Central memory CD8-positive, alpha-beta T cell (primary cell): ENCODE data around the gene HAPLN2.

ENCODE experiments used
- ATAC-seq: fragments of 150-1000 bp; cut with Tn5 transposase; replicated peaks from 2 replicates; pipeline ENCODE4 v1.10.0; 2022; ENCODE audit warnings: mild to moderate bottlenecking, moderate FRiP score, moderate number of reproducible peaks; ENCODE audit not compliant: poor library complexity, severe bottlenecking; ENCODE audit errors: extremely low read depth
- DNase-seq, 2 donors: peaks; one replicate each; pipeline ENCODE4 v3.0.0; 2021; ENCODE audit warnings: low spot score in 2 of 2
- H3K27ac Mint-ChIP-seq: one replicate; pipeline ENCODE4 v1.8.0; 2022; ENCODE audit warnings: low read depth, mild to moderate bottlenecking, moderate library complexity, mixed read lengths
- H3K27me3 Mint-ChIP-seq: one replicate; pipeline ENCODE4 v1.8.0; 2022; ENCODE audit warnings: mixed read lengths
- H3K36me3 Mint-ChIP-seq: one replicate; pipeline ENCODE4 v1.8.0; 2022; ENCODE audit warnings: mild to moderate bottlenecking, moderate library complexity, mixed read lengths; ENCODE audit not compliant: insufficient read depth
- H3K4me1 Mint-ChIP-seq: one replicate; pipeline ENCODE4 v1.8.0; 2022; ENCODE audit warnings: mixed read lengths
- H3K4me3 Mint-ChIP-seq: one replicate; pipeline ENCODE4 v1.8.0; 2022; ENCODE audit warnings: mild to moderate bottlenecking, moderate library complexity, mixed read lengths
- H3K9me3 Mint-ChIP-seq: one replicate; pipeline ENCODE4 v1.8.0; 2022; ENCODE audit warnings: mixed read lengths

The HAPLN2 gene

DNA sequence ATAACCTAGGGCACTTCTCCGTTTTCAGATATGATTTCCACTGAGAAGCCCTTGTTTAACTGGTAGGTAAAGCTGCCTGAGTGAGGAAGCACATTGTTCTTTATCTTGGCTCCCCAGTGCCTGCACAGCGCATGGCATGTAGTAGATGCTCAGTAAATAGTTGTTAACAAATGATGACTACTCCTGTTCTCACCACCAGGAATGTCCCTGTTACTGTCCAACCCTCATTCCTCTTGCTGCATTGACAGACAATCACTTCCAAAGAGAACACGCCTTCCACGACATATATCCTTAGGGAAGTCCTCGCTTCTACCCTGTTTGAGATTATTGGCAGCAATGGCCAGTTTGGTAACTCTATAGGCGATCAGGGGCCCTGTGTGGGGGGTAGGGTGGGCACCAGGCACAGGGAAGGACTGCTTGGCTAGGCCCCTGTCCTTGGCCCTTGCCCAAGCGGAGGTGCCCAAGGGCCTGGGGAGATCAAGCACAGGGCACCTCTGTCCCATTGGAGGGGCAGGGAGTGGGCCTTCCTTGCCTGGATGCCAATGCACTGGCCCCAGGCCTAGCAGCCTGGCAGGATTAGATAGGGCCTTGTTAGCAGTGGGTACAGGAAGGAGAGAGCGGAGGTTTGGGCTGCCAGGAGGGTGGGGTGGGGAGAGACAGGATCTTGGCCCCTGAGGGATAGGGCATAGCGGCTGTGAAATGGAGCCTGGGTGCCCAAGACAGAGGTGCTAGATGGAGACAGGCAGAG is 47.8 kb downstream of the HAPLN2 start:
- Mint-ChIP-seq H3K27ac (no peak overlapping the region), H3K4me1 (no peaks in the 10 kb centered on the region), H3K4me3 (no peak overlapping the region), H3K36me3 (peaks cover 4% of the 10 kb centered on the region), H3K27me3 (peaks cover 19% of the 10 kb centered on the region), H3K9me3 (no peaks in the 10 kb centered on the region)
- no peak for DNase-seq
- ATAC-seq, result no peak

DNA sequence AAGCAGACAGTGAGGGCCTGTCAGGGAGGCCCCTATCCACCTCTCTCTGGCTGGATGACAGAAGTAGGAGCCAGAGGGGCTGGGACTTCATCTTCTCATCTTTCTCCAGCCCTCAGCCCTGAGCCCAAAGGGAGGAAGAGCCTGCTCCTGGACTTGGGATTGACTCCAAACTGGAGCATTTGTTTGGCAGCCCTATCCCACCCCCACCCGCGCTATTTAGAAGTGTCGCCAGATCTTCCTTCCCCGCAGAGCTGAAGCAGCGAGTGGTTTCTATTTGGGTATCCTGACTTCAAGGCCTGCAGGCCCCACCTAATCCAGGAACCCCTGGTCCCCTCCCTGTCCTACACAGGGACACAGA is 48.4 kb downstream of the HAPLN2 start:
- peaks cover 4% of the 10 kb centered on the region for H3K36me3 Mint-ChIP-seq
- peaks cover 25% of the 10 kb centered on the region for H3K27me3 Mint-ChIP-seq
- DNase-seq (no peak), ATAC-seq (no peak)
- no peak overlapping the region for H3K4me3 Mint-ChIP-seq
- H3K4me1 Mint-ChIP-seq, result no peaks in the 10 kb centered on the region
- no peaks in the 10 kb centered on the region for H3K9me3 Mint-ChIP-seq
- no peak overlapping the region for H3K27ac Mint-ChIP-seq

DNA sequence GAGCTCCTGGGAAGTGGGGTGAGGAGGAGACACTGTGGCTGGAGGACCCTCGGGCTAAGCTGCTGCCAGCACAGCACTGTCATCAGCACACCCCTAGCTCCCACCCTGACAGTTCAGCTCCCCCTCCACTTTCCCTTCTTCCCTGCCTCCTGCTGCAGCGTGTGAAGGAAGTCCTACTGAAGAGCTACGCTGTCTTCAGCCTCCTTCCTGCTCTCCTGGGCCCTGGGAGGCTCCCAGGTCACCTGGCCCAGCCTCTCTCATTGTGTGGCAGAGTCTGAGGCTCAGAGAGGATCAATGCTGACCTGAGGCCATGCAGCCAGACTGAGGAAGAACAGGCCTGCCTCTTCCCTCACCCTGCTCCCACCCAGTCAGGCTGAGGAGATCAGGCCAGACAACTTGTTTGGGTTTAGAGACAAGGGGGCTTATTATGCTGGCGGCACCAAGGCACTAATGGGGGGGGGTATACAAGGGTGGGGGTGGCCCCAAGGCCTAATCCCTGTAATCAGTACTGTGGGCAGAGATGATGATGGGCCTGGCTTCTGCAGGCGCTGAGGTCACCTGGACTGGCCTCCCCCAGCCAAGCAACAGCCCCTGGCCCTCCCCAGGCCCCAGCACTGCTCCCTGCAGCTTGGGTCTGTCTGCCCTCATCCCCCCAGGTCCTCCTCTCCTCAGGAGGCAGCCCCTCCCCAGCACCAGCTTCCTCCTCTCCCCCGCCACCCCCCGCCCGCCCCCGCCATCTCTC is 48.9 kb downstream of the HAPLN2 start:
- H3K4me1 Mint-ChIP-seq, result no peaks in the 10 kb centered on the region
- H3K27me3 Mint-ChIP-seq, result peaks cover 30% of the 10 kb centered on the region
- no peaks in the 10 kb centered on the region for H3K9me3 Mint-ChIP-seq
- no peak overlapping the region for H3K27ac Mint-ChIP-seq
- H3K36me3 Mint-ChIP-seq, result peaks cover 4% of the 10 kb centered on the region
- no peak for DNase-seq
- H3K4me3 Mint-ChIP-seq, result no peak overlapping the region
- no peak for ATAC-seq

DNA sequence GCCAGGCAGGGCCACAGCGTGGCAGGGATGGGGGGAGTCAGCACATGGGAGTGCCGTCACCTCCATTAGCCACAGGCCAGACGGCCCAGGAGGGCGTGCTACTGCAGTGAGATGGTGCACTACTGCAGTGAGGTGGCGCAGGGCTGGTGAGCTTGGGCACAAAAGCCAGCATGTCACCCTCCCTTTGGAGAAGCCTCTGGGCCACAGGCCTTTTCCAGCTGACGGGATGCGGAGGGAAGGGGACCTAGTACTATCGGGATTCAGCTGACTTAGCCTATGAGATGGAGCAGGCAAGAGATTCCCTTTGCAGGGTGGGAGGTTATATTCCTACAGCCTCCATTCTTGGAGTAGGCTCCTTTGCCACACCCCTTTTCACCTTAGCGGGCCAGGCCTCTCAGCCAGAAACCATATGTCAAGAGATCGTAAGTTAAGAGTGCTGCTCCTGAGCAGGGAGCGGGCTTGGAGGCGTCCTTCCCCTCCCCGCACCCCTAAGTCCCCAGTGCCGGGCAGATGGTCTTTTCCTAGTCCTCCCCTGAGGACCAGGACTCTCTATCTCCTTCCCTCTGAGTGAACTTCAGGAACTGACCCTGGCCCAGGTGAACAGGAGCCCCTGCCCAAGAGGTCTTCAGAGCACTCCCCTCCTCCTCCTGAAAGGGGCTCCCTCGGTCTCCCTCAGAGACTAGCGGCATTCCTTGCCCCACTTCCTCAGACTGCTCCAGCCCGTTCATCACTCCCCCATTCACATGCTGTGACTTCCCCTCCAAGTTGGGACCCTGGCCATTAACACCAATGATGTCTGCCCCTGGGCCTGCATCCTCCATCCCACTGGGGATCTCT is 49.8 kb downstream of the HAPLN2 start:
- DNase-seq, result no peak
- H3K27me3 Mint-ChIP-seq, result peaks cover 39% of the 10 kb centered on the region

DNA sequence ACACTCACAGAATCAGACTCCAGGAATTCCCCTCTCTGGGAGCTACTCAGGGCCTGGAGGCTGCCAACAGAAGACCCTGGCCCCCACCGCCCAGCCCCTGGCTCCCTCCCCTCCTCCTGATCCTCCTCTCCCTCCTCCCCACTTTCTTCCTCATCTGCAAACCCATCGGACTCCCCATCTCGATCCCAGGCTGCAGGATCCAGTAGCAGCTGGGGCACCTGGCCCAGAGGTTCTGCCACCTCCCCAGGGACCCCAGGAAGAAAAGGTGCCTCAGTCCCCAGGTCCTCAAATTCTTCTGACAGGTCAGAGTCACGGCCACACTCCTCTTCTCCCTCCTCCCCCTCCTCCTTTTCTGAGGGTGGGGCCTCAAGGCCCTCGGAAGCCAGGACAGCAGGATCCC is 50.6 kb downstream of the HAPLN2 start:
- Mint-ChIP-seq H3K4me1 (no peaks in the 10 kb centered on the region), H3K9me3 (no peaks in the 10 kb centered on the region), H3K27me3 (peaks cover 47% of the 10 kb centered on the region), H3K36me3 (peaks cover 2% of the 10 kb centered on the region), H3K4me3 (no peak overlapping the region), H3K27ac (no peak overlapping the region)
- DNase-seq, result no peak
- no peak for ATAC-seq

More for the DNA sequence above, 49.8 kb downstream of the HAPLN2 start:
- Mint-ChIP-seq H3K4me3 (no peak overlapping the region), H3K36me3 (peaks cover 2% of the 10 kb centered on the region), H3K4me1 (no peaks in the 10 kb centered on the region), H3K9me3 (no peaks in the 10 kb centered on the region), H3K27ac (no peak overlapping the region)
- ATAC-seq, result no peak

DNA sequence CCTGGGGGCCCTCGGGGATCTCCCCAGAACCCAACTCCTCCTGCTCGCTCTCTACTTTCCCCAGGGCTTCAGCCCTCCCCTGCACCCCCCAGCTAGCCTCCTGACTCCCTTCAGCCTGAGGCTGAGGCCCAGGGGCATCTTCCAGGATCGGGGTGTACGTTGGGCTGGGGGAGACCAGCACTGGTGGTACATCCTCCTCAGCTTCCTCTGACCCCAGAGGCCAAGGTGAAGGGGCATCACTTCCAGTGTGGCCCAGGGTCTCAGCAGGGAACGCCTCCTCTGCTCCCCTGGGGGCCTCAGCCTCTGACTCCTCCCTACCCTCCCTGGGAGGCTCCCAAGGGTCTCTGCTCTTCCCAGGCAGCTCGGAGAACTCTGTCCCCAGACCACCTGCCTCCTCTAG is 51.1 kb downstream of the HAPLN2 start:
- Mint-ChIP-seq H3K27ac (no peak overlapping the region), H3K9me3 (no peaks in the 10 kb centered on the region), H3K4me1 (no peaks in the 10 kb centered on the region), H3K27me3 (peaks cover 52% of the 10 kb centered on the region), H3K36me3 (peaks cover 2% of the 10 kb centered on the region), H3K4me3 (no peak overlapping the region)
- ATAC-seq (no peak), DNase-seq (no peak)

DNA sequence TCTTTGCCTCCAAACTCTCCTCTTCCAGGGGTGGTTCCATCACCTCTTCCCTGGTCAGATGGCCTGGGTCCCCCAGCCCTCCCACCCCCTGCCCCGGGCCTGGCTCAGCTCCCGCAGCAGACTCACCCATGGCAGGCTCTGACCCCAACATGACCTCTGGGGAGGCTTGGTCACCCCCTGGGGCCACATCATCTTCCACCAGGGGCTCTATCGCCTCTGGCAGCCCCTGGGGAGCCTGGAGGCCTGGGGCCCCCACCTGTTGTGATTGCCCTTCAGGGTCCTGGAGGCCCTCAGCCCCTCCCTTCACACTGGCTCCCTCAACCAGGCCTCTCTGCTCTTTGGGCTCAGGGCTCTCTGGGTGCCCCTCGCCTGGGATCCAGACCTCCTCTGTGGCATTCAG is 51.6 kb downstream of the HAPLN2 start:
- Mint-ChIP-seq H3K27ac (no peak overlapping the region), H3K4me3 (no peak overlapping the region), H3K4me1 (no peaks in the 10 kb centered on the region), H3K27me3 (peaks cover 57% of the 10 kb centered on the region), H3K9me3 (no peaks in the 10 kb centered on the region), H3K36me3 (peaks cover 2% of the 10 kb centered on the region)
- DNase-seq (no peak), ATAC-seq (no peak)

DNA sequence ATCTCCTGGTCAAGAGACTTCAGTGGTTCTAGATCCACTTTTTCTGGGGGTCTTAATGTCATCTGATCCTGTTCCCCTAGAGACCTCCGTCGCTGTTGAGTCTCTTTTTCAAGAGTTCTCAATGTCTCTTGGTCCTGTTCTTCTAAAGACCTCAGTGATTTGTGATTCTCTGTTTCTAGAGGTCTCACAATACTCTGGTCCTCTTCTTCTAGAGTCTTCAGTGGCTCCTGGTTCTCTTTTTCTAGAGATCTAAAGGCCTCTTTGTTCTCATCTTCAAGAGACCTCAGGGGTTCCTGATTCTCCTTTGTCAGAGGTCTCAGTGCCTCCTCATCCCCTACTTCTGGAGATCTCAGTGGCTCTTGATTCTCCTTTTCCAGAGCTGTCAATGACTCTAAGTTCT is 52.6 kb downstream of the HAPLN2 start:
- DNase-seq (no peak), ATAC-seq (no peak)
- Mint-ChIP-seq H3K4me3 (no peak overlapping the region), H3K27me3 (peaks cover 62% of the 10 kb centered on the region), H3K4me1 (no peaks in the 10 kb centered on the region), H3K27ac (no peak overlapping the region), H3K9me3 (no peaks in the 10 kb centered on the region), H3K36me3 (peaks cover 2% of the 10 kb centered on the region)

DNA sequence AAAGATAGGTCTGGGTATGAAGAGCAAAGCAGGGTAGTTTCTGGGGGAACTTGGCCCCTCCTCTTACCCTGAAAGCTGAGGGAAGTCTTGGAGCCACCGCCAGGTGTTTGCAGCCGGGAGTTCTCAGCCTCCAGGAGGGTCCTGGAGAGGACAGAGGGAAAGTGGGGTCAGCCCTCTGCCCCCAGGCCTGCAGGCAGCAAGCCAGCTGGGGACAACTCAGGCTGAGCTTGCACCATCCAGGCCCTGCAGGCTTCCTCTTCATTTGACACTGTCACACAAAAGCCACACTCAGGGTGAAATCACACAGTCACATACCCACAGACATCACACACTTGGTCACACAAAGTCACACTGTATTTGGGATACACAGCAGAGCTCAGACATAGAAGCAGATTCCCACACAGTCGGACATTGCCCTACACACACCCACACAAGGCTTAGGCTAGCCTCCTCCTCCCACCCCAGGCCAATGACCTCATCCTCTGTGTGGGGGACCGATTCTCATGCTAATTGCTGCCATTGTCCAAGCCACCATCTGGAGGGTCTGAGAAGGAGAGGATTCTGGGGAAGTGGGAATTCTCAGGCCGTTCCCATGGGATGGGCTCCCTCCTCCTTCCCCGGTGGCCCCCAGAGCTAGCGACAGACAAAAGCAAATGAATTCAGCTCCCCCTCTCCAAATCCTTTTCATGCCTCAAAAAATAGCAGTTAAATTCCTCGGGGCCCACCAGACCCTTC is 54.3 kb downstream of the HAPLN2 start:
- Mint-ChIP-seq H3K27me3 (peaks cover 79% of the 10 kb centered on the region), H3K4me3 (no peak overlapping the region), H3K27ac (no peak overlapping the region), H3K9me3 (no peaks in the 10 kb centered on the region), H3K36me3 (peaks cover 2% of the 10 kb centered on the region), H3K4me1 (peaks cover 6% of the 10 kb centered on the region)
- DNase-seq (no peak), ATAC-seq (no peak)
